Vagina (tissue), 2 donors: ENCODE results near the gene FRYL.

ENCODE experiments used
- POLR2A ChIP-seq, 2 donors: fragments of 450-650 bp; IDR thresholded peaks; one replicate each; pipeline ENCODE4 v1.6.1; 2017; ENCODE audit warnings: antibody characterized with exemption in 2 of 2, mild to moderate bottlenecking in 2 of 2, moderate library complexity in 2 of 2
- TF ChIP-seq, protein P1 (sequence below), 3 experiments: fragments of 450-650 bp in 2 of 3; fragments of 200-600 bp in 1 of 3; sonication (generic) in 1 of 3; IDR thresholded peaks; one replicate each; pipeline ENCODE4 v1.5.1; 2017 to 2019; ENCODE audit warnings: antibody characterized with exemption in 3 of 3, mild to moderate bottlenecking in 2 of 3, moderate library complexity in 2 of 3

DNA sequence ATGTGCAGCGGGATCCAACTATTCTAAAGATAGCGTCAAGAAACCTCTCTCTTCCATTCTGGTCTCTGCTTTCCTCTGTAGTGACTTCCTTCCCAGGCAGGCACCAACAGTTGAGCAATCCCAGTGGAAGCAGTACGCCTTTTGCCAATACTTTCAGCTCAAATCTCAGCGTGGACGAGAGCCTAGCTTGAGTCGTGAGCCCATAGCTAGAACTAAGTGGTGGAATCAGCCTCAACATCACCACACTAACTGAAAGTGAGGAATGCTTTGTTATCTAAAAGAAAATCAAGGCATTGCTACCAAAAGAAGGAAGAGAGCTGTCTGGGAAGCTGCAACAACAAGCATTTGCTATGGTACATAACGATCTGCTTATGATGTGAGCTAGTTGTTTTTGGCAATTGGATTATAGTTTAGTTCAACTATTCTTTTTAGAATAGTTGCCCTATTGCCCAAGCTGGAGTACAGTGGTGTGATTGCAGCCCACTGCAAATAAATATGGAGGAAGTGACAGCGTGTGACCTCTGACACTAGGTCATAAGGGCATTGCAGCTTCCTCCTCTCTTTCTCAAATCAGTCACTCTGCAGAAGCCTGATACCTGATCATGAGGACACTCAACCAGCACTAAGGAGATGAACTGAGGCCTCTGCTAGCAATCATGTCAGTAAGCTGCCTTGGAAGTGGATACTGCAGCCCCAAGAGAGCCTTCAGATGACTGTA lies 24.7 kb upstream of the FRYL start:
- TF ChIP-seq, protein P1, sequence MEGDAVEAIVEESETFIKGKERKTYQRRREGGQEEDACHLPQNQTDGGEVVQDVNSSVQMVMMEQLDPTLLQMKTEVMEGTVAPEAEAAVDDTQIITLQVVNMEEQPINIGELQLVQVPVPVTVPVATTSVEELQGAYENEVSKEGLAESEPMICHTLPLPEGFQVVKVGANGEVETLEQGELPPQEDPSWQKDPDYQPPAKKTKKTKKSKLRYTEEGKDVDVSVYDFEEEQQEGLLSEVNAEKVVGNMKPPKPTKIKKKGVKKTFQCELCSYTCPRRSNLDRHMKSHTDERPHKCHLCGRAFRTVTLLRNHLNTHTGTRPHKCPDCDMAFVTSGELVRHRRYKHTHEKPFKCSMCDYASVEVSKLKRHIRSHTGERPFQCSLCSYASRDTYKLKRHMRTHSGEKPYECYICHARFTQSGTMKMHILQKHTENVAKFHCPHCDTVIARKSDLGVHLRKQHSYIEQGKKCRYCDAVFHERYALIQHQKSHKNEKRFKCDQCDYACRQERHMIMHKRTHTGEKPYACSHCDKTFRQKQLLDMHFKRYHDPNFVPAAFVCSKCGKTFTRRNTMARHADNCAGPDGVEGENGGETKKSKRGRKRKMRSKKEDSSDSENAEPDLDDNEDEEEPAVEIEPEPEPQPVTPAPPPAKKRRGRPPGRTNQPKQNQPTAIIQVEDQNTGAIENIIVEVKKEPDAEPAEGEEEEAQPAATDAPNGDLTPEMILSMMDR (IDR thresholded peaks at IDR 0.05): no peak
- no peak for TF ChIP-seq POLR2A (IDR thresholded peaks at IDR 0.05)
